GM12878 (cell line): ENCODE data around the gene PKHD1. TPM values are rescaled to one million over a fixed set of nuclear protein-coding genes. Genes with fewer than 3 reads are reported as not detected.

Source experiments
- ATAC-seq: fragments of 200-7000 bp; cut with Tn5 transposase; 3 replicates; pipeline ENCODE4 v1.9.1; 2020; ENCODE audit warnings: mild to moderate bottlenecking, moderate library complexity
- BruUV-seq: library from RNA; stranded (reverse); fragments of 400-500 nt; replicated peaks from 2 replicates; lab custom pipeline; 2021; lab: Mats Ljungman, UMichigan
- CTCF ChIA-PET: fragments of 300-600 bp; sonication (Branson Sonifier 250); formaldehyde crosslinking; extraction: SDS; loops from one replicate; lab custom pipeline; 2021; ENCODE audit warnings: inconsistent platforms; lab: Yijun Ruan, JAX
- POLR2A ChIA-PET: fragments of 350-600 bp; formaldehyde crosslinking; extraction: SDS; loops from one replicate; lab custom pipeline; 2021; ENCODE audit warnings: inconsistent platforms; lab: Charles Lee
- RAD21 ChIA-PET: fragments of 300-600 bp; sonication (Branson Sonifier 250); formaldehyde crosslinking; loops from one replicate; lab custom pipeline; 2023; ENCODE audit warnings: antibody characterized with exemption; ENCODE audit not compliant: unreplicated experiment; lab: Charles Lee
- SMC1A ChIA-PET: fragments of 300-600 bp; sonication (Branson Sonifier 250); formaldehyde crosslinking; loops from one replicate; lab custom pipeline; 2023; ENCODE audit not compliant: unreplicated experiment, uncharacterized antibody; lab: Charles Lee
- DNase-seq: peaks from one replicate; pipeline ENCODE4 v3.0.0-alpha.2; 2011; ENCODE audit warnings: low read depth, low spot score
- FAIRE-seq: peaks from 3 replicates; lab custom pipeline; 2011; peaks lifted over from hg19 to GRCh38; lab: Jason Lieb, UNC
- H2AFZ ChIP-seq: 2 replicates; pipeline ENCODE4 v1.6.0; 2011; ENCODE audit warnings: low read depth, low read length, control low read depth; ENCODE audit not compliant: control insufficient read depth
- H3K27ac ChIP-seq: 2 replicates; pipeline ENCODE4 v1.5.1; 2011; ENCODE audit warnings: control low read depth; ENCODE audit not compliant: control insufficient read depth, insufficient read depth
- H3K27me3 ChIP-seq, 2 experiments: replicated peaks in 1 of 2; 2 replicates each; pipeline versions ENCODE4 v1.6.0 to v1.6.1; 2011; ENCODE audit warnings: low read length in 1 of 2; ENCODE audit not compliant: control insufficient read depth in 2 of 2, insufficient read depth in 2 of 2
- H3K36me3 ChIP-seq, 2 experiments: 2 replicates each; pipeline ENCODE4 v1.5.1; 2011; ENCODE audit warnings: low read length in 1 of 2; ENCODE audit not compliant: control insufficient read depth in 2 of 2, insufficient read depth in 2 of 2
- H3K4me1 ChIP-seq: 2 replicates; pipeline ENCODE4 v1.6.1; 2011; ENCODE audit warnings: mild to moderate bottlenecking, low read length, moderate library complexity, mixed read lengths; ENCODE audit not compliant: control insufficient read depth, insufficient read depth
- H3K4me2 ChIP-seq: 2 replicates; pipeline ENCODE4 v1.6.0; 2011; ENCODE audit warnings: control low read depth; ENCODE audit not compliant: control insufficient read depth, insufficient read depth
- H3K4me3 ChIP-seq: fragments of 200-600 bp; sonication (generic); 2 replicates; pipeline ENCODE4 v1.5.1; 2016
- H3K79me2 ChIP-seq: 2 replicates; pipeline ENCODE4 v1.6.0; 2011; ENCODE audit warnings: low read length; ENCODE audit not compliant: control insufficient read depth, insufficient read depth
- H3K9ac ChIP-seq: 2 replicates; pipeline ENCODE4 v1.8.0; 2011; ENCODE audit warnings: low read length, control low read depth, mixed read lengths; ENCODE audit not compliant: control insufficient read depth, insufficient read depth
- H3K9me3 ChIP-seq: replicated peaks from 3 replicates; pipeline ENCODE4 v1.5.1; 2011; ENCODE audit warnings: mild to moderate bottlenecking, low read length; ENCODE audit not compliant: control insufficient read depth, insufficient read depth
- H4K20me1 ChIP-seq: 2 replicates; pipeline ENCODE4 v1.6.0; 2011; ENCODE audit not compliant: control insufficient read depth, insufficient read depth
- CHD4 ChIP-seq: fragments of 200-600 bp; sonication (generic); IDR thresholded peaks from 2 replicates; pipeline ENCODE4 v1.6.1; 2016; ENCODE audit warnings: mild to moderate bottlenecking
- EGR1 ChIP-seq, 2 experiments: IDR thresholded peaks; 1 replicate in 1 of 2; 2 replicates in 1 of 2; pipeline ENCODE4 v1.6.1; 2011 to 2012; ENCODE audit warnings: low read depth in 2 of 2, low read length in 2 of 2, borderline replicate concordance in 1 of 2, mild to moderate bottlenecking in 1 of 2, moderate library complexity in 1 of 2
- EP300 ChIP-seq, 2 experiments: fragments of 150-350 bp in 1 of 2; IDR thresholded peaks; 2 replicates each; pipeline ENCODE4 v1.6.1; 2011 to 2012; ENCODE audit warnings: low read depth in 2 of 2, low read length in 2 of 2, borderline replicate concordance in 1 of 2, improper control_type of control experiment in 1 of 2, inconsistent platforms in 1 of 2; ENCODE audit not compliant: control insufficient read depth in 1 of 2
- ESRRA ChIP-seq: IDR thresholded peaks from 2 replicates; pipeline ENCODE4 v1.6.1; 2012; ENCODE audit warnings: mild to moderate bottlenecking, low read length, improper control_type of control experiment
- FOS ChIP-seq: IDR thresholded peaks from 3 replicates; pipeline ENCODE4 v1.6.1; 2011; ENCODE audit warnings: borderline replicate concordance; ENCODE audit not compliant: insufficient read length; ENCODE audit errors: extremely low read depth
- JUND ChIP-seq: IDR thresholded peaks from 2 replicates; pipeline ENCODE4 v1.6.1; 2012; ENCODE audit warnings: low read depth, mild to moderate bottlenecking, low read length, improper control_type of control experiment, moderate library complexity
- KLF5 ChIP-seq: fragments of 450-650 bp; IDR thresholded peaks from 2 replicates; pipeline ENCODE4 v1.6.1; 2014; ENCODE audit warnings: mild to moderate bottlenecking; ENCODE audit not compliant: partially characterized antibody
- MEF2A ChIP-seq: IDR thresholded peaks from 2 replicates; pipeline ENCODE4 v1.6.1; 2011; ENCODE audit warnings: low read depth, mild to moderate bottlenecking, low read length, moderate library complexity; ENCODE audit not compliant: insufficient read depth
- NR2C1 ChIP-seq: fragments of 450-650 bp; IDR thresholded peaks from 2 replicates; pipeline ENCODE4 v1.6.1; 2017; ENCODE audit warnings: antibody characterized with exemption, mild to moderate bottlenecking, moderate library complexity
- RCOR1 ChIP-seq: conservative IDR thresholded peaks from 2 replicates; pipeline ENCODE4 v1.6.1; 2012; ENCODE audit warnings: low read depth, low read length, improper control_type of control experiment
- SRF ChIP-seq, 2 experiments: IDR thresholded peaks; 2 replicates each; pipeline ENCODE4 v1.6.1; 2011; ENCODE audit warnings: low read depth in 2 of 2, low read length in 2 of 2, mild to moderate bottlenecking in 1 of 2, moderate library complexity in 1 of 2
- SUPT20H ChIP-seq: IDR thresholded peaks from 2 replicates; pipeline ENCODE4 v1.6.1; 2011; ENCODE audit warnings: low read depth, mild to moderate bottlenecking, low read length, moderate library complexity, borderline replicate concordance; ENCODE audit not compliant: control insufficient read depth
- ZZZ3 ChIP-seq: IDR thresholded peaks from 2 replicates; pipeline ENCODE4 v1.6.1; 2011; ENCODE audit warnings: low read depth; ENCODE audit not compliant: control insufficient read depth, insufficient read length
- in situ Hi-C: fragments of 300-500 bp; cut with MboI; formaldehyde crosslinking; loops from 9 replicates; pipeline ENCODE4 v1.14.3; 2018; ENCODE audit warnings: mixed read lengths
- intact Hi-C: fragments of 100-400 bp; cut with micrococcal nuclease; formaldehyde crosslinking; loops from one replicate; pipeline ENCODE4 v1.14.2; 2022; ENCODE audit not compliant: unreplicated experiment
- polyA plus RNA-seq, 11 experiments: library from polyadenylated mRNA; depleted of rRNA in 4 of 11; unstranded in 6 of 11; stranded (reverse) in 5 of 11; fragments of >200 nt; fragmentation: Nextera tagmentation in 4 of 11; fragmentation: Illumina TruSeq in 1 of 11; extraction: Ambion mirVana in 4 of 11; extraction: Trizol in 1 of 11; gene quantifications; 1 replicate in 1 of 11; 2 replicates in 10 of 11; pipeline versions ENCODE4 v1.2.1 to v1.2.3, GENCODE V29; 2011 to 2016; ENCODE audit warnings: inconsistent platforms in 2 of 11, missing spikeins in 2 of 11, low read depth in 1 of 11
- total RNA-seq, 4 experiments: library from RNA; depleted of rRNA in 3 of 4; stranded (reverse); fragments of >200 nt in 3 of 4; fragmentation: Illumina TruSeq in 1 of 4; extraction: Trizol in 1 of 4; gene quantifications; 2 replicates each; pipeline versions ENCODE4 v1.2.1 to v1.2.3, GENCODE V29; 2013 to 2021

The PKHD1 gene
- total and polyA plus RNA-seq, 10 of the 15 experiments (the other 5 are each of a cell fraction or from before 2014, with no cell fraction given): under 0.01 to 0.90 (median 0.02) TPM; not detected in 1

- no peak for TF ChIP-seq ESRRA
- no peak for TF ChIP-seq SRF (IDR thresholded peaks at IDR 0.05; ENCODE audit: low read depth in 2 of 2, low read length in 2 of 2)
- TF ChIP-seq RCOR1: no peak
- no peak for TF ChIP-seq MEF2A
- no peak for TF ChIP-seq JUND
These were observed 471.2 kb downstream of the PKHD1 start (continued) for GRCh38 chr6:51616243-51616642.

GRCh38 chr6:51614725-51615124 lies 472.7 kb downstream of the PKHD1 start:
- Histone ChIP-seq H3K36me3 (no peaks in the 10 kb centered on the region), H4K20me1 (no peaks in the 10 kb centered on the region), H3K9me3 (no peaks in the 10 kb centered on the region), H3K27me3 (no peaks in the 10 kb centered on the region; a peak in 1 of 4 replicates), H3K4me3 (no peak overlapping the region), H3K9ac (no peak overlapping the region), H3K4me2 (no peak overlapping the region), H3K27ac (no peak overlapping the region), H2AFZ (no peak overlapping the region), H3K79me2 (no peaks in the 10 kb centered on the region), H3K4me1 (no peaks in the 10 kb centered on the region)
- no peak for ATAC-seq
- ChIA-PET CTCF (no interaction called here), RAD21 (no interaction called here), POLR2A (no interaction called here), SMC1A (no interaction called here)
- in situ Hi-C loops (no loop called here), intact Hi-C loops (no loop called here)
- no TSS peak for BruUV-seq
- no peak for FAIRE-seq
- TF ChIP-seq FOS: no peak
- TF ChIP-seq ZZZ3: no peak
- TF ChIP-seq NR2C1: no peak
- no peak for TF ChIP-seq KLF5
- no peak for TF ChIP-seq CHD4
- TF ChIP-seq SUPT20H: no peak
- TF ChIP-seq EP300 (IDR thresholded peaks at IDR 0.05; ENCODE audit: borderline replicate concordance in 1 of 2, control insufficient read depth in 1 of 2, low read depth in 2 of 2, low read length in 2 of 2): no peak
- TF ChIP-seq EGR1 (IDR thresholded peaks at IDR 0.05; ENCODE audit: borderline replicate concordance in 1 of 2, low read depth in 2 of 2, low read length in 2 of 2): no peak
- no peak for DNase-seq
